ENCODE results near the gene CAMK4. TPM values are rescaled to one million over a fixed set of nuclear protein-coding genes. Genes with fewer than 3 reads are reported as not detected.

The CAMK4 gene
- total and polyA plus RNA-seq, 8 donors, result 1.0 to 18.3 (median 14.8) TPM

GRCh38 chr5:111271885-111272284, 47.7 kb downstream of the CAMK4 start:
- intact Hi-C loops (cut with DNase I), result no loop called here
- H3K4me1 ChIP-seq, result no peaks in the 10 kb centered on the region
- H3K36me3 ChIP-seq, result no peaks in the 10 kb centered on the region
- H3K9me3 ChIP-seq, result no peaks in the 10 kb centered on the region
- TF ChIP-seq CTCF (IDR thresholded peaks at IDR 0.05), result no peak
- ATAC-seq (no peak), DNase-seq (no peak)
- no peaks in the 10 kb centered on the region for H3K27me3 ChIP-seq
- H3K4me3 ChIP-seq, result no peak overlapping the region
- no peak overlapping the region for H3K27ac ChIP-seq

- intact Hi-C loops (cut with DNase I), result no loop called here
- no peak overlapping the region for H3K4me3 ChIP-seq
These were observed 52.9 kb downstream of the CAMK4 start for GRCh38 chr5:111277061-111277460.

GRCh38 chr5:111278858-111279504, 54.8 kb downstream of the CAMK4 start:
- Histone ChIP-seq H3K27ac (no peak overlapping the region), H3K36me3 (no peaks in the 10 kb centered on the region), H3K27me3 (no peaks in the 10 kb centered on the region), H3K9me3 (no peaks in the 10 kb centered on the region), H3K4me3 (no peak overlapping the region), H3K4me1 (no peaks in the 10 kb centered on the region)
- TF ChIP-seq CTCF (IDR thresholded peaks at IDR 0.05), result peak; percentile 56 to 57
- intact Hi-C loops (cut with DNase I), result no loop called here
- DNase-seq (peak in 3 of 4 donors; percentile 26 to 73 (median 34)), ATAC-seq (peak; percentile 95)

More at GRCh38 chr5:111277061-111277460, 52.9 kb downstream of the CAMK4 start:
- TF ChIP-seq CTCF (IDR thresholded peaks at IDR 0.05), result no peak
- no peaks in the 10 kb centered on the region for H3K36me3 ChIP-seq
- no peaks in the 10 kb centered on the region for H3K4me1 ChIP-seq
- no peaks in the 10 kb centered on the region for H3K9me3 ChIP-seq
- H3K27ac ChIP-seq, result no peak overlapping the region
- DNase-seq (no peak), ATAC-seq (no peak)
- H3K27me3 ChIP-seq, result no peaks in the 10 kb centered on the region

GRCh38 chr5:111280282-111280951, 56.2 kb downstream of the CAMK4 start:
- TF ChIP-seq CTCF (IDR thresholded peaks at IDR 0.05), result no peak
- Histone ChIP-seq H3K4me1 (no peaks in the 10 kb centered on the region), H3K9me3 (no peaks in the 10 kb centered on the region), H3K36me3 (no peaks in the 10 kb centered on the region), H3K27ac (no peak overlapping the region), H3K27me3 (no peaks in the 10 kb centered on the region), H3K4me3 (no peak overlapping the region)
- intact Hi-C loops (cut with DNase I), result no loop called here
- ATAC-seq, result no peak
- peak in 1 of 4 donors; percentile 13 for DNase-seq

GRCh38 chr5:111282798-111283197, 58.6 kb downstream of the CAMK4 start:
- no peaks in the 10 kb centered on the region for H3K9me3 ChIP-seq
- no peak overlapping the region for H3K27ac ChIP-seq
- TF ChIP-seq CTCF (IDR thresholded peaks at IDR 0.05), result no peak
- H3K4me3 ChIP-seq, result no peak overlapping the region
- no peaks in the 10 kb centered on the region for H3K4me1 ChIP-seq
- no peaks in the 10 kb centered on the region for H3K36me3 ChIP-seq
- intact Hi-C loops (cut with DNase I), result no loop called here
- no peak for ATAC-seq
- no peaks in the 10 kb centered on the region for H3K27me3 ChIP-seq
- no peak for DNase-seq
